Thyroid gland (tissue), 4 donors: Measurements from ENCODE around the gene SH2D3C. TPM values are rescaled to one million over a fixed set of nuclear protein-coding genes. Genes with fewer than 3 reads are reported as not detected.

Experiments
- DNase-seq, 2 donors: peaks; one replicate each; pipeline ENCODE4 v3.0.0-alpha.2; 2019
- H3K27ac ChIP-seq, 3 donors: fragments of 200-600 bp; sonication (generic); 1 replicate in 2 of 3; 2 replicates in 1 of 3; pipeline ENCODE4 v1.5.1; 2016 to 2019; ENCODE audit warnings: mild to moderate bottlenecking in 1 of 3, moderate library complexity in 1 of 3
- H3K27me3 ChIP-seq: fragments of 200-600 bp; sonication (generic); one replicate; pipeline ENCODE4 v1.5.1; 2019
- H3K36me3 ChIP-seq, 2 donors: fragments of 200-600 bp; sonication (generic); one replicate each; pipeline ENCODE4 v1.5.1; 2016 to 2019
- H3K4me1 ChIP-seq, 2 donors: fragments of 200-600 bp; sonication (generic); one replicate each; pipeline ENCODE4 v1.5.1; 2017 to 2019
- H3K4me3 ChIP-seq, 3 donors: fragments of 200-600 bp; sonication (generic); replicated peaks in 1 of 3; 1 replicate in 2 of 3; 2 replicates in 1 of 3; pipeline ENCODE4 v1.5.1; 2016; ENCODE audit warnings: mild to moderate bottlenecking in 1 of 3
- H3K9me3 ChIP-seq: fragments of 200-600 bp; sonication (generic); one replicate; pipeline ENCODE4 v1.5.1; 2017
- CTCF ChIP-seq, 6 experiments: fragments of 200-600 bp in 3 of 6; fragments of 450-650 bp in 3 of 6; sonication (generic) in 3 of 6; IDR thresholded peaks; one replicate each; pipeline ENCODE4 v1.5.1; 2016 to 2019; ENCODE audit warnings: antibody characterized with exemption in 6 of 6, mild to moderate bottlenecking in 2 of 6, inconsistent platforms in 1 of 6, moderate library complexity in 1 of 6
- POLR2A ChIP-seq, 2 donors: fragments of 450-650 bp; IDR thresholded peaks; one replicate each; pipeline ENCODE4 v1.6.1; 2017; ENCODE audit warnings: antibody characterized with exemption in 2 of 2, mild to moderate bottlenecking in 2 of 2, moderate library complexity in 1 of 2
- WGBS, 2 donors: methylation state at CpG; one replicate each; pipeline ENCODE4 v1.1.5; 2017; 5-methylcytosine and 5-hydroxymethylcytosine counted together
- intact Hi-C: fragments of 100-400 bp; cut with DNase I; formaldehyde crosslinking; loops from one replicate; pipeline ENCODE4 v1.15.1; 2023
- total RNA-seq, 4 donors: library from RNA; depleted of rRNA; stranded (reverse); fragments of >200 nt; gene quantifications; one replicate each; pipeline ENCODE4 v1.2.3, GENCODE V29; 2016

The SH2D3C gene
- total RNA-seq, 4 donors from 2014 or later: 10.0 to 24.9 (median 18.2) TPM

GRCh38 chr9:127810378-127811187, 32.1 kb upstream of the SH2D3C start:
- Histone ChIP-seq H3K36me3 (peaks cover 43 to 53% of the 10 kb centered on the region in 2 donors), H3K4me1 (no peaks in the 10 kb centered on the region), H3K27ac (no peak overlapping the region), H3K4me3 (no peak overlapping the region), H3K27me3 (no peaks in the 10 kb centered on the region), H3K9me3 (no peaks in the 10 kb centered on the region)
- TF ChIP-seq CTCF (IDR thresholded peaks at IDR 0.05): no peak
- no peak for TF ChIP-seq POLR2A (IDR thresholded peaks at IDR 0.05)
- DNase-seq: no peak
- intact Hi-C loops: no loop called here
- 96 to 97% methylated on average over 9 of the region's 10 CpGs for WGBS, 2 donors

DNA sequence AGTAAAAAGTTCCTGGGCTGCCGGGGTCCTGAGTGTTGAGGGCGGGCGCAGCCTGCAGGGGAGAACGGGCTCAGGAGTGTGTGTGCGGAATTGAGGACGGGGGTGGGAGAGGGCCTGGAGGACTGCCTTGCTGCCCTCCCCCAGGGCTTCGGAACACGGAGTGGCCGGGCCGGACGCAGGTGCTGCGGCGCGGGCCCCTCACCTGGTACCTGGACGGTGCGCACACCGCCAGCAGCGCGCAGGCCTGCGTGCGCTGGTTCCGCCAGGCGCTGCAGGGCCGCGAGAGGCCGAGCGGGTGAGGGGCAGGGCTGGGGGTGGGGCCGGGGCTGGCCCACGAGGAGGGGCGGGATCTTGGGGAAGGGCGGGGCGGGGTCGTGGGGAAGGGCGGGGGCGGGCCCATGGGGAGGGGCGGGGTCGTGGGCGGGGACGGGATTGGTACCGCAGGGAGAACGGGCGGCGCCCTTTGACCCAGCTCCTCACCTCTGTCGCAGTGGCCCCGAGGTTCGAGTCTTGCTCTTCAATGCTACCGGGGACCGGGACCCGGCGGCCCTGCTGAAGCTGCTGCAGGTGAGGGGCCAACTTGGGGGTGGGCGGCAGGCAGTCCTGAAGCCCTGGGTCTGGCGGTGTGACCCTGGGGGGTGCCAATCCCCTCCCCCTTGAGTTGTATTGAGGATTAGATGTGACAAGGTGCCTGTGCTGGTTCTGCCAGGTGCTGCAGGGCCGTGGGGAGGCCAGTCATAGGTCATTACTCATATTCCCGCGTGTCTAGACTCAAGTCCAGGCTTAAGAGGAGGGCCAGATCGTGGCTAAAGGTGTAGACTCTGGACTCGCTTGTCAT, 31.3 kb upstream of the SH2D3C start:
- Histone ChIP-seq H3K9me3 (no peaks in the 10 kb centered on the region), H3K4me3 (no peak overlapping the region), H3K27ac (no peak overlapping the region), H3K27me3 (no peaks in the 10 kb centered on the region), H3K36me3 (peaks cover 35 to 45% of the 10 kb centered on the region in 2 donors), H3K4me1 (peaks cover 0 to 2% of the 10 kb centered on the region in 2 donors)
- intact Hi-C loops: no loop called here
- WGBS, 2 donors: 63 to 67% methylated on average over 24 to 34 of the region's 57 CpGs
- TF ChIP-seq CTCF (IDR thresholded peaks at IDR 0.05): no peak
- no peak for TF ChIP-seq POLR2A (IDR thresholded peaks at IDR 0.05)
- DNase-seq: no peak

DNA sequence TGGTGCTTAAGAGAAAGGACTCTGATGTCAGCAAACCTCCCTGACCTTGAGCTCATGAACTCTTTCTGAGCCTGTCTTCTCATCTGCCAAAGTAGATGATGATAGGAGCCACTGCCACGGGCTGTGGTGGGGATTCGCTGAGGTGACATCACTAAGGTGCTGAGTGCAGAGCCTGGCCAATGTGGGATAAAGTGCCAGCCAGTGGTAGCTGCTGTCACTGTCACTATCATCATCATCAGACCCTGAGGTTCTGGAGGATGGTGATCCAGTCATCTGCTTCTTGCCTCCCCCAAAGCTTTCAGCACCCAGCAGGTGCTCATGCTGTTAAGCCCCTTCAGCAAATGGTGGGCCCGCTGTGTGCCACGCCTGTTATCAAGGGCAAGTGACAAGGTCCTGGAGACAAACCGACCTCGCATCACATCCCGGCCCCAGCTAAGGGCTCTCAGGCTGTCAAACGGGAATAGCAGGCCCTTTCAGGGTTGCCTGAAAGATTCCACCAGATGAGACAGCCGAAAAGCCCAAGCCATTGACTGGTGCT, 30.6 kb upstream of the SH2D3C start:
- TF ChIP-seq POLR2A (IDR thresholded peaks at IDR 0.05) (no peak), CTCF (IDR thresholded peaks at IDR 0.05) (no peak)
- intact Hi-C loops: no loop called here
- Histone ChIP-seq H3K27me3 (no peaks in the 10 kb centered on the region), H3K36me3 (peaks cover 34 to 42% of the 10 kb centered on the region in 2 donors), H3K27ac (no peak overlapping the region), H3K4me1 (peaks cover 4 to 9% of the 10 kb centered on the region in 2 donors), H3K9me3 (no peaks in the 10 kb centered on the region), H3K4me3 (no peak overlapping the region)
- DNase-seq: no peak
- WGBS, 2 donors: 88 to 89% methylated on average over 9 of the region's 9 CpGs

- no peak overlapping the region for H3K4me3 ChIP-seq
- no peak for DNase-seq
- H3K36me3 ChIP-seq: peaks cover 28 to 36% of the 10 kb centered on the region in 2 donors
- H3K27ac ChIP-seq: no peak overlapping the region
- no peaks in the 10 kb centered on the region for H3K27me3 ChIP-seq
- intact Hi-C loops: no loop called here
- H3K4me1 ChIP-seq: peaks cover 10 to 14% of the 10 kb centered on the region in 2 donors
- TF ChIP-seq POLR2A (IDR thresholded peaks at IDR 0.05) (no peak), CTCF (IDR thresholded peaks at IDR 0.05) (no peak)
- 89 to 91% methylated on average over 6 to 7 of the region's 17 CpGs for WGBS, 2 donors
- H3K9me3 ChIP-seq: no peaks in the 10 kb centered on the region
Observed at GRCh38 chr9:127808347-127809001, 30.0 kb upstream of the SH2D3C start.
